Nephron progenitor cell (in vitro differentiated cells): ENCODE results near the gene WDR83.
"Not testable (repeated sequence)": the region's sequence is repeated elsewhere in the genome, so short reads cannot be mapped to it uniquely, and the experiment has no call there.

Experiments
- DNase-seq: peaks from one replicate; pipeline ENCODE4 v3.0.0; 2021
- H3K27ac Mint-ChIP-seq: 2 replicates; pipeline ENCODE4 v1.8.0; 2021; ENCODE audit warnings: mild to moderate bottlenecking, moderate library complexity, mixed read lengths
- H3K27me3 Mint-ChIP-seq: 2 replicates; pipeline ENCODE4 v1.8.0; 2021; ENCODE audit warnings: mild to moderate bottlenecking, low read depth, mixed read lengths; ENCODE audit not compliant: poor library complexity
- H3K36me3 Mint-ChIP-seq: 2 replicates; pipeline ENCODE4 v1.8.0; 2021; ENCODE audit warnings: low read depth, mixed read lengths
- H3K4me1 Mint-ChIP-seq: 2 replicates; pipeline ENCODE4 v1.8.0; 2021; ENCODE audit warnings: mixed read lengths
- H3K4me3 Mint-ChIP-seq: 2 replicates; pipeline ENCODE4 v1.8.0; 2021; ENCODE audit warnings: mild to moderate bottlenecking, moderate library complexity, mixed read lengths
- H3K9me3 Mint-ChIP-seq: 2 replicates; pipeline ENCODE4 v1.8.0; 2021; ENCODE audit warnings: mild to moderate bottlenecking, moderate library complexity, mixed read lengths
- CTCF ChIP-seq: fragments of 200-600 bp; sonication (generic); IDR thresholded peaks from 2 replicates; pipeline ENCODE4 v1.5.0; 2021; ENCODE audit warnings: antibody characterized with exemption

WDR83 gene

GRCh38 chr19:12675399-12675798, 8.8 kb downstream of the WDR83 start:
- no peak overlapping the region for H3K4me3 Mint-ChIP-seq
- TF ChIP-seq CTCF = no peak
- H3K9me3 Mint-ChIP-seq = no peaks in the 10 kb centered on the region
- H3K4me1 Mint-ChIP-seq = peaks cover 9% of the 10 kb centered on the region
- H3K27ac Mint-ChIP-seq = no peak overlapping the region
- H3K36me3 Mint-ChIP-seq = peaks cover 50% of the 10 kb centered on the region
- H3K27me3 Mint-ChIP-seq = no peaks in the 10 kb centered on the region
- no peak for DNase-seq

GRCh38 chr19:12675940-12676339, 9.3 kb downstream of the WDR83 start:
- no peaks in the 10 kb centered on the region for H3K9me3 Mint-ChIP-seq
- peaks cover 8% of the 10 kb centered on the region for H3K4me1 Mint-ChIP-seq
- no peak overlapping the region for H3K27ac Mint-ChIP-seq
- H3K4me3 Mint-ChIP-seq = no peak overlapping the region
- H3K36me3 Mint-ChIP-seq = peaks cover 52% of the 10 kb centered on the region
- H3K27me3 Mint-ChIP-seq = no peaks in the 10 kb centered on the region
- no peak for DNase-seq
- TF ChIP-seq CTCF = no peak

GRCh38 chr19:12676384-12676792, 9.8 kb downstream of the WDR83 start:
- Mint-ChIP-seq H3K4me1 (peaks cover 12% of the 10 kb centered on the region), H3K9me3 (no peaks in the 10 kb centered on the region), H3K4me3 (no peak overlapping the region), H3K36me3 (peaks cover 54% of the 10 kb centered on the region), H3K27ac (no peak overlapping the region), H3K27me3 (no peaks in the 10 kb centered on the region)
- peak; percentile 81 for TF ChIP-seq CTCF
- DNase-seq = peak; percentile 96

- Mint-ChIP-seq H3K9me3 (no peaks in the 10 kb centered on the region), H3K4me1 (peaks cover 10% of the 10 kb centered on the region), H3K36me3 (peaks cover 51% of the 10 kb centered on the region), H3K27me3 (no peaks in the 10 kb centered on the region), H3K4me3 (no peak overlapping the region), H3K27ac (no peak overlapping the region)
- TF ChIP-seq CTCF = no peak
- no peak for DNase-seq
Observed at GRCh38 chr19:12676928-12677327, 10.3 kb downstream of the WDR83 start.

- H3K4me3 Mint-ChIP-seq, H3K27ac Mint-ChIP-seq, H3K4me1 Mint-ChIP-seq, DNase-seq, H3K9me3 Mint-ChIP-seq, H3K27me3 Mint-ChIP-seq: not testable (repeated sequence)
- H3K36me3 Mint-ChIP-seq = peaks cover 44% of the 10 kb centered on the region
Observed at GRCh38 chr19:12678039-12678438, 11.4 kb downstream of the WDR83 start.

- no peak for DNase-seq
- H3K4me3 Mint-ChIP-seq = peak overlapping the region; percentile 92
- no peaks in the 10 kb centered on the region for H3K27me3 Mint-ChIP-seq
- no peaks in the 10 kb centered on the region for H3K9me3 Mint-ChIP-seq
- peaks cover 7% of the 10 kb centered on the region for H3K4me1 Mint-ChIP-seq
- no peak overlapping the region for H3K27ac Mint-ChIP-seq
- TF ChIP-seq CTCF = no peak
- peaks cover 34% of the 10 kb centered on the region for H3K36me3 Mint-ChIP-seq
Observed at GRCh38 chr19:12680034-12680433, 13.4 kb downstream of the WDR83 start.
